IMR-90 (cell line): Measurements from ENCODE around the gene GRAMD2B. TPM values are rescaled to one million over a fixed set of nuclear protein-coding genes. Genes with fewer than 3 reads are reported as not detected.

Experiments used
- ATAC-seq: fragments of 200-7000 bp; cut with Tn5 transposase; 2 replicates; pipeline ENCODE4 v1.9.1; 2020; ENCODE audit warnings: low read depth, mild to moderate bottlenecking, moderate library complexity
- BruUV-seq: library from RNA; stranded (reverse); fragments of 400-500 nt; replicated peaks from 2 replicates; lab custom pipeline; 2021; lab: Mats Ljungman, UMichigan
- CTCF ChIA-PET: fragments of 300-600 bp; formaldehyde crosslinking; extraction: SDS; loops from one replicate; lab custom pipeline; 2021; ENCODE audit warnings: antibody characterized with exemption; lab: Yijun Ruan, JAX
- POLR2A ChIA-PET: fragments of 300-600 bp; sonication (Branson Sonifier 250); formaldehyde crosslinking; loops from one replicate; lab custom pipeline; 2022; ENCODE audit warnings: antibody characterized with exemption; ENCODE audit not compliant: unreplicated experiment; lab: Charles Lee
- DNase-seq: peaks from one replicate; pipeline ENCODE4 v3.0.0; 2013
- H2AFZ ChIP-seq: replicated peaks from 2 replicates; pipeline ENCODE3; 2013; ENCODE audit warnings: low read length, mild to moderate bottlenecking; ENCODE audit not compliant: poor library complexity
- H2AK5ac ChIP-seq: 2 replicates; pipeline ENCODE4 v1.6.1; 2013; ENCODE audit warnings: low read depth, low read length, inconsistent platforms
- H2AK9ac ChIP-seq: replicated peaks from 2 replicates; pipeline ENCODE3; 2013; ENCODE audit warnings: mild to moderate bottlenecking, low read depth, low read length, moderate library complexity; ENCODE audit not compliant: poor library complexity
- H2BK120ac ChIP-seq: 2 replicates; pipeline ENCODE4 v1.6.1; 2013; ENCODE audit warnings: low read depth, low read length, inconsistent platforms
- H2BK15ac ChIP-seq: 3 replicates; pipeline ENCODE4 v1.6.1; 2013; ENCODE audit warnings: low read depth, low read length, inconsistent platforms
- H2BK20ac ChIP-seq: 2 replicates; pipeline ENCODE4 v1.6.1; 2013; ENCODE audit warnings: low read depth, mild to moderate bottlenecking, inconsistent platforms, low read length, moderate library complexity
- H2BK5ac ChIP-seq: 2 replicates; pipeline ENCODE4 v1.6.1; 2013; ENCODE audit warnings: mild to moderate bottlenecking, low read depth, low read length, inconsistent platforms; ENCODE audit not compliant: poor library complexity, severe bottlenecking
- H3K14ac ChIP-seq: replicated peaks from 2 replicates; pipeline ENCODE4 v1.6.1; 2013; ENCODE audit warnings: low read depth, low read length, inconsistent platforms
- H3K18ac ChIP-seq: 2 replicates; pipeline ENCODE4 v1.6.1; 2013; ENCODE audit warnings: low read depth, low read length, control low read depth
- H3K23ac ChIP-seq: 2 replicates; pipeline ENCODE4 v1.6.1; 2013; ENCODE audit warnings: low read depth, low read length, inconsistent platforms
- H3K27ac ChIP-seq: 2 replicates; pipeline ENCODE4 v1.5.1; 2013; ENCODE audit warnings: mild to moderate bottlenecking, control low read depth, low read length; ENCODE audit not compliant: insufficient read depth
- H3K27me3 ChIP-seq: 2 replicates; pipeline ENCODE4 v1.6.1; 2013; ENCODE audit warnings: low read length; ENCODE audit not compliant: control insufficient read depth, insufficient read depth
- H3K36me3 ChIP-seq: 2 replicates; pipeline ENCODE4 v1.6.1; 2013; ENCODE audit warnings: low read length, mixed read lengths; ENCODE audit not compliant: control insufficient read depth, insufficient read depth
- H3K4ac ChIP-seq: 2 replicates; pipeline ENCODE4 v1.6.1; 2013; ENCODE audit warnings: low read depth, low read length, inconsistent platforms
- H3K4me1 ChIP-seq: 2 replicates; pipeline ENCODE4 v1.6.1; 2013; ENCODE audit warnings: low read length, mixed read lengths; ENCODE audit not compliant: control insufficient read depth, insufficient read depth
- H3K4me2 ChIP-seq: 2 replicates; pipeline ENCODE4 v1.6.1; 2013; ENCODE audit warnings: low read depth, mild to moderate bottlenecking, control low read depth, low read length, moderate library complexity
- H3K4me3 ChIP-seq: 2 replicates; pipeline ENCODE4 v1.5.1; 2013; ENCODE audit warnings: low read depth, mild to moderate bottlenecking, control low read depth, low read length, moderate library complexity; ENCODE audit not compliant: insufficient read depth
- H3K56ac ChIP-seq: 2 replicates; pipeline ENCODE4 v1.6.1; 2013; ENCODE audit warnings: low read length, inconsistent platforms; ENCODE audit not compliant: insufficient read depth; ENCODE audit errors: extremely low read depth
- H3K79me1 ChIP-seq, 2 experiments: 2 replicates each; pipeline ENCODE4 v1.6.1; 2013; ENCODE audit warnings: low read length in 2 of 2, inconsistent platforms in 1 of 2, low read depth in 1 of 2
- H3K9ac ChIP-seq: 2 replicates; pipeline ENCODE4 v1.6.1; 2013; ENCODE audit warnings: low read depth, low read length, control low read depth
- H3K9me1 ChIP-seq: 2 replicates; pipeline ENCODE4 v1.6.1; 2013; ENCODE audit warnings: low read length, inconsistent platforms; ENCODE audit not compliant: insufficient read depth
- H3K9me3 ChIP-seq: 2 replicates; pipeline ENCODE4 v1.6.1; 2013; ENCODE audit warnings: low read length; ENCODE audit not compliant: control insufficient read depth, insufficient read depth
- H4K20me1 ChIP-seq: 2 replicates; pipeline ENCODE4 v1.6.1; 2013; ENCODE audit warnings: low read length, inconsistent platforms; ENCODE audit not compliant: insufficient read depth
- H4K5ac ChIP-seq: 2 replicates; pipeline ENCODE4 v1.6.1; 2013; ENCODE audit warnings: mild to moderate bottlenecking, low read depth, low read length, control low read depth
- H4K8ac ChIP-seq, 2 experiments: 2 replicates each; pipeline ENCODE4 v1.6.1; 2013; ENCODE audit warnings: low read depth in 2 of 2, low read length in 2 of 2, control low read depth in 1 of 2, inconsistent platforms in 1 of 2
- H4K91ac ChIP-seq: 2 replicates; pipeline ENCODE4 v1.6.1; 2013; ENCODE audit warnings: low read depth, low read length, inconsistent platforms; ENCODE audit not compliant: insufficient read depth
- CEBPB ChIP-seq: IDR thresholded peaks from 2 replicates; pipeline ENCODE4 v1.6.1; 2012; ENCODE audit warnings: low read depth, low read length, improper control_type of control experiment
- MAFK ChIP-seq: IDR thresholded peaks from 2 replicates; pipeline ENCODE4 v1.6.1; 2012; ENCODE audit warnings: low read depth, low read length, improper control_type of control experiment
- POLR2A ChIP-seq: IDR thresholded peaks from 2 replicates; pipeline ENCODE4 v1.6.1; 2012; ENCODE audit warnings: mild to moderate bottlenecking, low read depth, low read length
- WGBS, 2 experiments: methylation state at CpG; one replicate each; pipeline versions ENCODE4 v1.1.5 to v1.1.7; 2013; ENCODE audit warnings: missing lambda C conversion rate in 2 of 2; ENCODE audit not compliant: insufficient read length in 1 of 2; ENCODE audit errors: extremely low coverage in 2 of 2; 5-methylcytosine and 5-hydroxymethylcytosine counted together
- dilution Hi-C: fragments of 300-500 bp; cut with HindIII; formaldehyde crosslinking; loops from one replicate; pipeline ENCODE4 v1.14.3; 2018; ENCODE audit warnings: low sequenced_read_pairs; ENCODE audit not compliant: unreplicated experiment
- in situ Hi-C: fragments of 300-500 bp; cut with MboI; formaldehyde crosslinking; loops from 3 replicates; pipeline ENCODE4 v1.14.3; 2019; ENCODE audit warnings: low sequenced_read_pairs, inconsistent platforms, mixed read lengths
- intact Hi-C: fragments of 100-400 bp; cut with micrococcal nuclease; formaldehyde crosslinking; loops from 2 replicates; pipeline ENCODE4 v1.10.0; 2022
- polyA plus RNA-seq, 3 experiments: library from polyadenylated mRNA; depleted of rRNA; stranded (reverse); fragments of >200 nt; gene quantifications; 2 replicates each; pipeline ENCODE4 v1.2.3, GENCODE V29; 2012; ENCODE audit warnings: low replicate concordance in 1 of 3
- total RNA-seq: library from RNA; depleted of rRNA; stranded (reverse); fragments of >200 nt; gene quantifications from 2 replicates; pipeline ENCODE4 v1.2.3, GENCODE V29; 2012
- TF ChIP-seq, protein P1 (sequence below): fragments of 150-350 bp; IDR thresholded peaks from 2 replicates; pipeline ENCODE4 v1.6.1; 2017; ENCODE audit warnings: mild to moderate bottlenecking, antibody characterized with exemption, low read length, low read depth

GRAMD2B gene
- total and polyA plus RNA-seq, 2 of the 4 experiments (the other 2 are of a cell fraction), result 13.9 to 20.3 TPM

DNA sequence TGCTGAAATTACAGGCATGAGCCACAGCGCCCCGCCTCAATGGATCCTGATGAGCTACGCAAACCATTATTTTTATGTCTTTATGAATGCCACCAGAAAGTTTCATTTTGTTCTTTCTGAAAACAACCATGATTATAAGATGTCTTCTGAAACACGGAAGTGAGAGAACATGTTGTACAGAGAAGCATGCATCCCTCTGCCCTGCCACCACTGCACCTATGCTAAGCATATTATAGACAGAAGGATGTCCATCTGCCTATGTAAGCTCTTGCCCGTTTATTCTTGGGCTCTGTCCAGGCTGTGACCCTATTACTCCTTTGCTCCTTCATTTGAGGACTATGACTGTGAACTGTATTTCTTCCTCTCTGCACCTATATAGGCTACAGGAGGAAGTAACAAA, 74.3 kb downstream of the GRAMD2B start:
- H2BK20ac ChIP-seq, result no peak overlapping the region
- intact Hi-C loops (no loop called here), dilution Hi-C loops (no loop called here), in situ Hi-C loops (no loop called here)
- no peak overlapping the region for H4K8ac ChIP-seq
- H3K4me1 ChIP-seq, result no peaks in the 10 kb centered on the region
- ChIA-PET CTCF (no interaction called here), POLR2A (no interaction called here)
- no peak for ATAC-seq
- H3K14ac ChIP-seq, result no peak overlapping the region
- H3K4me2 ChIP-seq, result no peak overlapping the region
- H2AK9ac ChIP-seq, result no peak overlapping the region
- no peak for DNase-seq
- H3K9me3 ChIP-seq, result no peaks in the 10 kb centered on the region
- WGBS, 2 experiments, result 73% methylated on average over 3 of the region's 5 CpGs; no CpG with 5 or more reads in 1 of the 2 experiments
- H3K27ac ChIP-seq, result no peak overlapping the region
- H3K4ac ChIP-seq, result no peak overlapping the region
- H3K56ac ChIP-seq, result no peak overlapping the region
- no peak overlapping the region for H3K9ac ChIP-seq
- H2BK120ac ChIP-seq, result no peak overlapping the region
- no peaks in the 10 kb centered on the region for H3K79me1 ChIP-seq
- no peak overlapping the region for H2AFZ ChIP-seq
- H3K36me3 ChIP-seq, result peaks cover 7% of the 10 kb centered on the region
- H4K5ac ChIP-seq, result no peak overlapping the region
- no peak overlapping the region for H3K4me3 ChIP-seq
- H3K23ac ChIP-seq, result no peak overlapping the region
- no peak overlapping the region for H4K91ac ChIP-seq
- TF ChIP-seq, protein P1, sequence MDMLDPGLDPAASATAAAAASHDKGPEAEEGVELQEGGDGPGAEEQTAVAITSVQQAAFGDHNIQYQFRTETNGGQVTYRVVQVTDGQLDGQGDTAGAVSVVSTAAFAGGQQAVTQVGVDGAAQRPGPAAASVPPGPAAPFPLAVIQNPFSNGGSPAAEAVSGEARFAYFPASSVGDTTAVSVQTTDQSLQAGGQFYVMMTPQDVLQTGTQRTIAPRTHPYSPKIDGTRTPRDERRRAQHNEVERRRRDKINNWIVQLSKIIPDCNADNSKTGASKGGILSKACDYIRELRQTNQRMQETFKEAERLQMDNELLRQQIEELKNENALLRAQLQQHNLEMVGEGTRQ, result no peak
- no peak for TF ChIP-seq MAFK
- TF ChIP-seq POLR2A, result no peak
- no peak for TF ChIP-seq CEBPB
- no peaks in the 10 kb centered on the region for H4K20me1 ChIP-seq
- H2AK5ac ChIP-seq, result no peak overlapping the region
- H3K27me3 ChIP-seq, result no peaks in the 10 kb centered on the region
- H2BK5ac ChIP-seq, result no peak overlapping the region
- no peak overlapping the region for H2BK15ac ChIP-seq
- no TSS peak for BruUV-seq
- H3K9me1 ChIP-seq, result 0 out of 2 replicates have a peak, but pooled peaks cover 7% of the 10 kb centered on the region
- no peak overlapping the region for H3K18ac ChIP-seq
